C4-2B (cell line): ENCODE data around the gene GIT1.

Experiments used
- H3K27ac ChIP-seq: fragments of 450-650 bp; 2 replicates; pipeline ENCODE4 v1.5.1; 2017
- ZFX ChIP-seq: fragments of 450-650 bp; IDR thresholded peaks from 2 replicates; pipeline ENCODE4 v1.6.1; 2017
- TF ChIP-seq, protein P1 (sequence below): fragments of 450-650 bp; conservative IDR thresholded peaks from 2 replicates; pipeline ENCODE4 v1.5.1; 2017; ENCODE audit warnings: mild to moderate bottlenecking

GIT1 gene

DNA sequence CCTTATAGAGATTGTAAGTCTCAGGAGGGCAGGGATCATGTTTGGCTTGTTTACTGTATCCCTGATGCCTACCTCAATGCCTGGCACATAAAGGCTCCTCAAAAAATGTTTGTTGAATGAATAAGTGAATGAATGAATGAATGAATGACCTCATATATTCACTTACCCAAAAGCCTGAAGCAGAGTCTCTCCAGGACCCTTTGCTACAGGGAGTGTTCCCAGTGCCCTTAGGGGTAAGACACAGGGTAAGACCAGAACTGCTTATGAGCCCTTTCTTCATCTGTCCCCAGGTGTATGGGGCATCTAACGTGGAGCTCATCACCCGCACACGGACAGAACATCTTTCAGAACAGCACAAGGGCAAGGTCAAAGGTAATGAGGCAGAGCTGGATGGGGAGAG is 20.9 kb upstream of the GIT1 start:
- no peak for TF ChIP-seq ZFX
- TF ChIP-seq, protein P1, sequence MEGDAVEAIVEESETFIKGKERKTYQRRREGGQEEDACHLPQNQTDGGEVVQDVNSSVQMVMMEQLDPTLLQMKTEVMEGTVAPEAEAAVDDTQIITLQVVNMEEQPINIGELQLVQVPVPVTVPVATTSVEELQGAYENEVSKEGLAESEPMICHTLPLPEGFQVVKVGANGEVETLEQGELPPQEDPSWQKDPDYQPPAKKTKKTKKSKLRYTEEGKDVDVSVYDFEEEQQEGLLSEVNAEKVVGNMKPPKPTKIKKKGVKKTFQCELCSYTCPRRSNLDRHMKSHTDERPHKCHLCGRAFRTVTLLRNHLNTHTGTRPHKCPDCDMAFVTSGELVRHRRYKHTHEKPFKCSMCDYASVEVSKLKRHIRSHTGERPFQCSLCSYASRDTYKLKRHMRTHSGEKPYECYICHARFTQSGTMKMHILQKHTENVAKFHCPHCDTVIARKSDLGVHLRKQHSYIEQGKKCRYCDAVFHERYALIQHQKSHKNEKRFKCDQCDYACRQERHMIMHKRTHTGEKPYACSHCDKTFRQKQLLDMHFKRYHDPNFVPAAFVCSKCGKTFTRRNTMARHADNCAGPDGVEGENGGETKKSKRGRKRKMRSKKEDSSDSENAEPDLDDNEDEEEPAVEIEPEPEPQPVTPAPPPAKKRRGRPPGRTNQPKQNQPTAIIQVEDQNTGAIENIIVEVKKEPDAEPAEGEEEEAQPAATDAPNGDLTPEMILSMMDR, result no peak
- H3K27ac ChIP-seq, result no peak overlapping the region

DNA sequence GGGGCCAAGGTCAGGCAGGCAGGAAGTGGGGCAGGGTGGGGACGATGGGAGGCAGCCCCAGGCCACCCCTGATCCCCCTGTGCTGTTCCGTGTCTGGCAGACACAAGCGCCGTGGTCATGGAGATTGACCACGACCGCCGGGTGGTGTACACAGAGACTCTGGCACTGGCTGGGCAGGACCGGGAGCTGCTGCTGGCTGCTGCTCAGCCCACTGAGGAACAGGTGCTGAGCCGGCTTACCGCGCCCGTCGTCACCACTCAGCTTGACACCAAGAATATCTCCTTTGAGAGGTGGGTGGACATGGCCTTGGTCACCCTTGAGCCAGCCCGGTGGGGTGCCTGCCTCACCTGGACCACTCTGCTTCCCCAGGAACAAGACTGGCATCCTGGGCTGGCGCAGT is 19.5 kb upstream of the GIT1 start:
- H3K27ac ChIP-seq, result no peak overlapping the region; the same call in 1 of the 2 replicates
- TF ChIP-seq, protein P1, result no peak
- no peak for TF ChIP-seq ZFX

DNA sequence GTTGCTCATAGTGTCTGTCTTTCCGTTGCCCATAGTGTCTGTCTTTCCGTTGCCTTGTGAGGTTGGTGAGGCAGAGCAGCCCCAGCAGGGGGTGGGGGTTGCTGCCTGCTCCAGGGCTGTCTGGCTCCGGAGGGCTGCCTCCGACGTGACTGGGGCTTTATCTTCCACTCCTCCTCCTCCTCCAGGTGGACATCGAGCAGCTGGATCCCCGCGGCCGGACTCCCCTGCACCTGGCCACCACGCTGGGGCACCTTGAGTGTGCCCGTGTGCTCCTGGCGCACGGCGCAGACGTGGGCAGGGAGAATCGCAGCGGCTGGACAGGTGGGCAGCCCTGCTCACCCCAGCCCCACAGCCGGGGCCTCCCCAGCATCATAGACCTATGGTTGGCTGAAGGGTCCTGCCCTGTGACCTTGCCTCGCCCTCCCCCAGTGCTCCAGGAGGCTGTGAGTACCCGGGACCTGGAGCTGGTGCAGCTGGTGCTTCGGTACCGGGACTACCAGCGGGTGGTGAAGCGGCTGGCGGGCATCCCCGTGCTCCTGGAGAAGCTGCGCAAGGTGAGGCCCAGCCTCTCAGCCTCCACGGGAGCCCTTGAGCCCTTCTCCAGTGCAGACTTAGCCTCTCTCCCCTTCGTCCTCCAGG is 18.2 kb upstream of the GIT1 start:
- TF ChIP-seq ZFX, result no peak
- TF ChIP-seq, protein P1, result no peak
- no peak overlapping the region for H3K27ac ChIP-seq

DNA sequence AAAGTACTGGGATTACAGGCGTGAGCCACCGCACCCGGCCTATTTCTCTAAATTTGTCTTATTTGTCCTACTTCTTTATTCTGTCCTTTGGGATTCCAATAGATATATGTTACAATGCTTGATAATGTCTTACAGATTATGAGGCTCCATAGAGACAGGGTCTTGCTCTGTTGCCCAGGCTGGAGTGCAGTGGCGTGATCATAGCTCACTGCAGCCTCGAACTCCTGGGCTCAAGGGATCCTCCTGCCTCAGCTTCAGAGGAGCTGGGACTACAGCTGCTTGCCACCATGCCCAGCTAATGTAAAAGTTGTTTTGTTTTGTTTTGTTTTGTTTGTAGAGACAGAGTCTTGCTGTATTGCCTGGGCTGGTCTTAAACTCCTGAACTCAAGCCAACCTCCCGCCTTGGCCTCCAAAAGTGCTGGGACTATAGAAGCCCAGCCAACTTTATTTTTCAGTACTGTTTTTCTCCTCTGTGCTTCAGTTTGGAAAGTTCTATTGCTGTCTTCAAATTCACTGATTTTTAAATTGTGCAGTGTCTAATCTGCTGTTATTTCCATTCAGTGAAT is 13.7 kb upstream of the GIT1 start:
- H3K27ac ChIP-seq, result no peak overlapping the region
- TF ChIP-seq ZFX, result no peak
- TF ChIP-seq, protein P1, result no peak

DNA sequence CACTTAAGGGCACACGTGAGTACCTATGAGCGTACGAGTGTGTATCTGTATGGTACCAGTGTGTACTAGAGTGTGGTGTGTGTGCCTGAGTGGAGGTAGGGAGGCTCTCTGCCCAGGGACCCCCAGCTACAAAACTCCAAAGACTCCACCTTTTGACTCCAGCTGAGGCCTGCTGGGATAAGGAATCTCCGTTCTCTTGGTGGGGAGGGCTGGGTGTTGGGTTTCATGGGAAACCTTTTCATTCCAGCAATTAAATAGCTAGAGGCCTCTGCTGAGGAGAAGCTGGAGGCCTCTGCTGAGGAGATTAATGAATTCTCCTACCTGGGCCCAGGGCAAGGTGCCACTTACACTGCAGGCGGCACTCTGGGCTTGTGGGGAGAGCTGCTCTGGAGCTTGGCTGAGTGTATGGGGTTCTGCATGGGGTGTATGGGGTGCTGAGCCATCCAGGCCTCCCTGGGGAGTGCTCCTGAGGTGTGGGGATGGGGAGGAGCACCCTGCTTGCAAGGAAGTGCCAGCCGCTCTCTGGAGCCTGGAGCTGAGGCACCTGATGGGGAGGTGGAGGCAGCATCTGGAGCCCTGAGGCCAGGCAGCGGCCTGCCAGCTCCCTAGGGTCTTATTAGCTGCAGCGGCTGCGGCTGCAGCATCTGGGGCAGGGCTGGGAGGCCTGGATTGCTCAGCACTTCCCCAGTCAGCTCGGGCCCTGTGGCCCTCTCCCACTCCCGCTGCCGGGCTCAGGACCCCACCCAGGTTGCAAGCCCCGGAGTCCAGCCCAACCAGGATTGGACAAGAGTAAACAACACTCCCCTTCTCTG is 8.1 kb upstream of the GIT1 start:
- no peak overlapping the region for H3K27ac ChIP-seq
- TF ChIP-seq, protein P1, result no peak
- no peak for TF ChIP-seq ZFX

DNA sequence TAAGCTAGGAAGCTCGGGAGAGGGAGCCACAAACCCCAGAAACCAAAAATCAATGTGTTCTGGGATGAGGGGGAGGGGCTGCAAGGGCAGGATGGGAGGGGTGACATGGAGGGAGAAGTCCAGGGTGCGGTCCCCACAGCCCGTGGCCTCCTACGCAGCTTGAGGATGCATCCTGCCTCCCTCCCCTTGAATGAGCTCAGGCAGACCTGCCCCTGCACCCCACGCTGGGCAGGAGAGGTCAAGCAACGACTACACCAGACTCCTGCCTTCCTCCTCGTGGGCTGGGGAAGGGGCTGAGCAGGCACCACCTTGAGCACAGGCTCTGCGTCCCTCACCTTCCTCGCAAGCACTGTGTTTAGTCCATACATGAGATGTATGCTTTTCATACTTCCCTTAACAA is 7.4 kb upstream of the GIT1 start:
- H3K27ac ChIP-seq, result no peak overlapping the region
- TF ChIP-seq, protein P1, result no peak
- no peak for TF ChIP-seq ZFX
